Measurements from ENCODE around the gene GTPBP1. TPM values are rescaled to one million over a fixed set of nuclear protein-coding genes. Genes with fewer than 3 reads are reported as not detected.

The GTPBP1 gene
- total RNA-seq, 1 experiment from 2014 or later: 94.7 TPM

DNA sequence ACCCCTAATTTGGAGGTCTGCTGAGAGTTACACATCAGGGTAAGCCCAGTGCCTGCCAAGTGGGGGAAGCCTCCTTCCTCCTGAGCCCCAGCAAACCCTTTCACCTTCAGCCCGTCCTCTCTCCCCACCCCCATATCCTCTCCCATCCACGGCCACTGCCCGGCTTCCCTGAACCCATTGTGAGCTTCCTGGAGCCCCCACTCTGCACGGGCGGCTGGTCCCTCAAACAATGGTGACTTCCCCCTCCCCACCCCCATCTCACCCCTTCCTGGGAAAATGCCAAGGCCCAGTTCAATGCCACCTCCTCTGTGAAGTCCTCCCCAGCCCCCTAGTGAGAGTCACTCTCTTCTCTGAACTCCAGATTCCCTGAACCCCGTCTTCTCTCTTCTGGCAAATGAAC lies 70.3 kb downstream of the GTPBP1 start:
- H3K9me3 ChIP-seq (ENCODE audit: insufficient read depth, low read depth): no peaks in the 10 kb centered on the region
- no peaks in the 10 kb centered on the region for H3K9me2 ChIP-seq (ENCODE audit: insufficient read depth)
- BruUV-seq (replicated peaks): no TSS peak
- H3F3A ChIP-seq (ENCODE audit: insufficient read depth, low read depth): 0 out of 2 replicates have a peak, but pooled peaks cover 4% of the 10 kb centered on the region
- ChIA-PET POLR2A (ENCODE audit: unreplicated experiment) (no interaction called here), CTCF (no interaction called here)
- no peak overlapping the region for H3K4me2 ChIP-seq
- H3K4me1 ChIP-seq (replicated peaks; ENCODE audit: insufficient read depth): no peaks in the 10 kb centered on the region
- no peaks in the 10 kb centered on the region for H3K27me3 ChIP-seq (ENCODE audit: insufficient read depth, low read depth)
- no peak overlapping the region for H2AFZ ChIP-seq
- H3K79me2 ChIP-seq (ENCODE audit: low read depth): no peaks in the 10 kb centered on the region
- H3K27ac ChIP-seq: no peak overlapping the region
- H3K36me3 ChIP-seq (ENCODE audit: low read depth): no peaks in the 10 kb centered on the region
- TF ChIP-seq, protein P1, sequence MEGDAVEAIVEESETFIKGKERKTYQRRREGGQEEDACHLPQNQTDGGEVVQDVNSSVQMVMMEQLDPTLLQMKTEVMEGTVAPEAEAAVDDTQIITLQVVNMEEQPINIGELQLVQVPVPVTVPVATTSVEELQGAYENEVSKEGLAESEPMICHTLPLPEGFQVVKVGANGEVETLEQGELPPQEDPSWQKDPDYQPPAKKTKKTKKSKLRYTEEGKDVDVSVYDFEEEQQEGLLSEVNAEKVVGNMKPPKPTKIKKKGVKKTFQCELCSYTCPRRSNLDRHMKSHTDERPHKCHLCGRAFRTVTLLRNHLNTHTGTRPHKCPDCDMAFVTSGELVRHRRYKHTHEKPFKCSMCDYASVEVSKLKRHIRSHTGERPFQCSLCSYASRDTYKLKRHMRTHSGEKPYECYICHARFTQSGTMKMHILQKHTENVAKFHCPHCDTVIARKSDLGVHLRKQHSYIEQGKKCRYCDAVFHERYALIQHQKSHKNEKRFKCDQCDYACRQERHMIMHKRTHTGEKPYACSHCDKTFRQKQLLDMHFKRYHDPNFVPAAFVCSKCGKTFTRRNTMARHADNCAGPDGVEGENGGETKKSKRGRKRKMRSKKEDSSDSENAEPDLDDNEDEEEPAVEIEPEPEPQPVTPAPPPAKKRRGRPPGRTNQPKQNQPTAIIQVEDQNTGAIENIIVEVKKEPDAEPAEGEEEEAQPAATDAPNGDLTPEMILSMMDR (conservative IDR thresholded peaks at IDR 0.05): no peak
- TF ChIP-seq EZH2 (IDR thresholded peaks at IDR 0.05; ENCODE audit: low read depth): no peak
- no peaks in the 10 kb centered on the region for H4K20me1 ChIP-seq (ENCODE audit: insufficient read depth)
- intact Hi-C loops (cut with micrococcal nuclease; ENCODE audit: unreplicated experiment): no loop called here
- H3K4me3 ChIP-seq: no peak overlapping the region
- DNase-seq: no peak

DNA sequence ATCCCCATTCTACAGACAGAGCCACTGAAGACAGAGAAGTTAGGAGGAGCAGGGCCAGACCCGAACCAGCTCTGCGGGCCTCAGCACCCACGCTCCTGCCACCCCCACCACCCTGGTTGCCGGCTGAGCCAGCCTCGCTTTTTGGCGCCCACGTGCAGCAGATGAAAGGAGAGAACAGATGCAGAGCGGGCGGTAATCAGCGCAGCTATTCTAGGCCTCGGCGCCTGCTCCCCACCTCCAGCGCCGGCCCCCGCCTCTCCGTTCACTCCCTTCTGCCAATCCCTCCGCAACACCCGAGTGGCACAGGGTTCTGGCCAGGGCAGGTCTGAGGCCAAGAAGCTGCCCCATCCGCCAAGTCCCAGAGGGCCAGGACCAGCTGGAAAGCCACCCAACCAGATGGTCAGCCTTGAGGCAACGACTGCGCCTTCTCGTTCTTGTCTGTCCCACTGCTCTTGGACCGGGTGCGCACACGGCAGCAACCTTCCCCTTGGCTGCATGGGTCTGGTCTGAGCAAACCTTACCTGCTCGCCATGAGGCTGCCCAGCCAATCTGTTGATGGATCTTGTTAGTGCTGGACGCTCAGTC lies 71.4 kb downstream of the GTPBP1 start:
- no peak overlapping the region for H2AFZ ChIP-seq
- H3K36me3 ChIP-seq (ENCODE audit: low read depth): no peaks in the 10 kb centered on the region
- no peak for DNase-seq
- H3K4me1 ChIP-seq (replicated peaks; ENCODE audit: insufficient read depth): no peaks in the 10 kb centered on the region
- H3K4me3 ChIP-seq: no peak overlapping the region
- no TSS peak for BruUV-seq (replicated peaks)
- intact Hi-C loops (cut with micrococcal nuclease; ENCODE audit: unreplicated experiment): no loop called here
- no peaks in the 10 kb centered on the region for H3K9me3 ChIP-seq (ENCODE audit: insufficient read depth, low read depth)
- no peaks in the 10 kb centered on the region for H3K9me2 ChIP-seq (ENCODE audit: insufficient read depth)
- no peaks in the 10 kb centered on the region for H3K79me2 ChIP-seq (ENCODE audit: low read depth)
- no peak overlapping the region for H3K4me2 ChIP-seq
- H4K20me1 ChIP-seq (ENCODE audit: insufficient read depth): no peaks in the 10 kb centered on the region
- CTCF ChIA-PET: no interaction called here
- H3F3A ChIP-seq (ENCODE audit: insufficient read depth, low read depth): 0 out of 2 replicates have a peak, but pooled peaks cover 4% of the 10 kb centered on the region
- POLR2A ChIA-PET (ENCODE audit: unreplicated experiment): no interaction called here
- TF ChIP-seq EZH2 (IDR thresholded peaks at IDR 0.05; ENCODE audit: low read depth): no peak
- TF ChIP-seq, protein P1 (conservative IDR thresholded peaks at IDR 0.05): no peak
- no peaks in the 10 kb centered on the region for H3K27me3 ChIP-seq (ENCODE audit: insufficient read depth, low read depth)
- H3K27ac ChIP-seq: no peak overlapping the region

GRCh38 chr22:38781033-38781432 lies 75.3 kb downstream of the GTPBP1 start:
- Histone ChIP-seq H3K27ac (no peak overlapping the region), H3K4me3 (no peak overlapping the region), H3K4me1 (replicated peaks; ENCODE audit: insufficient read depth) (no peaks in the 10 kb centered on the region), H4K20me1 (ENCODE audit: insufficient read depth) (no peaks in the 10 kb centered on the region; the same call in 1 of the 2 replicates), H3K79me2 (ENCODE audit: low read depth) (no peaks in the 10 kb centered on the region), H3K36me3 (ENCODE audit: low read depth) (no peaks in the 10 kb centered on the region), H3K9me3 (ENCODE audit: insufficient read depth, low read depth) (no peaks in the 10 kb centered on the region), H3K27me3 (ENCODE audit: insufficient read depth, low read depth) (no peaks in the 10 kb centered on the region), H3K4me2 (no peak overlapping the region), H3K9me2 (ENCODE audit: insufficient read depth) (no peaks in the 10 kb centered on the region), H2AFZ (no peak overlapping the region), H3F3A (ENCODE audit: insufficient read depth, low read depth) (no peaks in the 10 kb centered on the region)
- ChIA-PET POLR2A (ENCODE audit: unreplicated experiment) (no interaction called here), CTCF (no interaction called here)
- intact Hi-C loops (cut with micrococcal nuclease; ENCODE audit: unreplicated experiment): no loop called here
- DNase-seq: no peak
- TF ChIP-seq, protein P1 (conservative IDR thresholded peaks at IDR 0.05): no peak
- TF ChIP-seq EZH2 (IDR thresholded peaks at IDR 0.05; ENCODE audit: low read depth): no peak
- BruUV-seq (replicated peaks): no TSS peak

Data from PC-9 (cell line).